ENCODE data around the gene TRAPPC2L.
"Not testable (repeated sequence)": the region's sequence is repeated elsewhere in the genome, so short reads cannot be mapped to it uniquely, and the experiment has no call there.

The TRAPPC2L gene

GRCh38 chr16:88819126-88819525, 37.8 kb upstream of the TRAPPC2L start:
- no peak for DNase-seq

- DNase-seq, result no peak
Measured at GRCh38 chr16:88820385-88821025, 36.4 kb upstream of the TRAPPC2L start.

- DNase-seq, result no peak
Measured at GRCh38 chr16:88821168-88821850, 35.6 kb upstream of the TRAPPC2L start.

- no peak for DNase-seq
Measured at GRCh38 chr16:88822281-88823040, 34.5 kb upstream of the TRAPPC2L start.

- not testable (repeated sequence) for DNase-seq
Measured at GRCh38 chr16:88823646-88824045, 33.3 kb upstream of the TRAPPC2L start.

- DNase-seq, result no peak
Measured at GRCh38 chr16:88824256-88825077, 32.5 kb upstream of the TRAPPC2L start.

- no peak for DNase-seq
Measured at GRCh38 chr16:88825146-88825545, 31.8 kb upstream of the TRAPPC2L start.

GRCh38 chr16:88826070-88826840, 30.7 kb upstream of the TRAPPC2L start:
- no peak for DNase-seq

GRCh38 chr16:88827727-88828126, 29.2 kb upstream of the TRAPPC2L start:
- no peak for DNase-seq

- DNase-seq, result no peak
Measured at GRCh38 chr16:88828711-88829110, 28.2 kb upstream of the TRAPPC2L start.

- no peak for DNase-seq
Measured at GRCh38 chr16:88830258-88830657, 26.7 kb upstream of the TRAPPC2L start.

- no peak for DNase-seq
Measured at GRCh38 chr16:88830783-88831182, 26.1 kb upstream of the TRAPPC2L start.

GRCh38 chr16:88831838-88832237, 25.1 kb upstream of the TRAPPC2L start:
- DNase-seq, result no peak

- no peak for DNase-seq
Measured at GRCh38 chr16:88833086-88833485, 23.8 kb upstream of the TRAPPC2L start.

- no peak for DNase-seq
Measured at GRCh38 chr16:88834670-88835069, 22.3 kb upstream of the TRAPPC2L start.

GRCh38 chr16:88835383-88835782, 21.5 kb upstream of the TRAPPC2L start:
- no peak for DNase-seq

GRCh38 chr16:88835818-88836217, 21.1 kb upstream of the TRAPPC2L start:
- no peak for DNase-seq

GRCh38 chr16:88836791-88837190, 20.1 kb upstream of the TRAPPC2L start:
- DNase-seq, result no peak

GRCh38 chr16:88837806-88838205, 19.1 kb upstream of the TRAPPC2L start:
- no peak for DNase-seq

- no peak for DNase-seq
Measured at GRCh38 chr16:88838566-88838965, 18.4 kb upstream of the TRAPPC2L start.

GRCh38 chr16:88839026-88839529, 17.8 kb upstream of the TRAPPC2L start:
- DNase-seq, result no peak

Measured in activated CD4-positive, alpha-beta T cell treated with anti-CD3 and anti-CD28 coated beads, Interleukin-2, amount 50 U/mL, for 48 hours (primary cell).